GM12878 (cell line): Measurements from ENCODE around the gene SNRK. TPM values are rescaled to one million over a fixed set of nuclear protein-coding genes. Genes with fewer than 3 reads are reported as not detected.

Experiments
- ATAC-seq: fragments of 200-7000 bp; cut with Tn5 transposase; 3 replicates; pipeline ENCODE4 v1.9.1; 2020; ENCODE audit warnings: mild to moderate bottlenecking, moderate library complexity
- BruUV-seq: library from RNA; stranded (reverse); fragments of 400-500 nt; replicated peaks from 2 replicates; lab custom pipeline; 2021; lab: Mats Ljungman, UMichigan
- CTCF ChIA-PET: fragments of 300-600 bp; sonication (Branson Sonifier 250); formaldehyde crosslinking; extraction: SDS; loops from one replicate; lab custom pipeline; 2021; ENCODE audit warnings: inconsistent platforms; lab: Yijun Ruan, JAX
- POLR2A ChIA-PET: fragments of 350-600 bp; formaldehyde crosslinking; extraction: SDS; loops from one replicate; lab custom pipeline; 2021; ENCODE audit warnings: inconsistent platforms; lab: Charles Lee
- RAD21 ChIA-PET: fragments of 300-600 bp; sonication (Branson Sonifier 250); formaldehyde crosslinking; loops from one replicate; lab custom pipeline; 2023; ENCODE audit warnings: antibody characterized with exemption; ENCODE audit not compliant: unreplicated experiment; lab: Charles Lee
- SMC1A ChIA-PET: fragments of 300-600 bp; sonication (Branson Sonifier 250); formaldehyde crosslinking; loops from one replicate; lab custom pipeline; 2023; ENCODE audit not compliant: unreplicated experiment, uncharacterized antibody; lab: Charles Lee
- DNase-seq: peaks from one replicate; pipeline ENCODE4 v3.0.0-alpha.2; 2011; ENCODE audit warnings: low read depth, low spot score
- FAIRE-seq: peaks from 3 replicates; lab custom pipeline; 2011; peaks lifted over from hg19 to GRCh38; lab: Jason Lieb, UNC
- H2AFZ ChIP-seq: 2 replicates; pipeline ENCODE4 v1.6.0; 2011; ENCODE audit warnings: low read depth, low read length, control low read depth; ENCODE audit not compliant: control insufficient read depth
- H3K27ac ChIP-seq: 2 replicates; pipeline ENCODE4 v1.5.1; 2011; ENCODE audit warnings: control low read depth; ENCODE audit not compliant: control insufficient read depth, insufficient read depth
- H3K27me3 ChIP-seq, 2 experiments: replicated peaks in 1 of 2; 2 replicates each; pipeline versions ENCODE4 v1.6.0 to v1.6.1; 2011; ENCODE audit warnings: low read length in 1 of 2; ENCODE audit not compliant: control insufficient read depth in 2 of 2, insufficient read depth in 2 of 2
- H3K36me3 ChIP-seq, 2 experiments: 2 replicates each; pipeline ENCODE4 v1.5.1; 2011; ENCODE audit warnings: low read length in 1 of 2; ENCODE audit not compliant: control insufficient read depth in 2 of 2, insufficient read depth in 2 of 2
- H3K4me1 ChIP-seq: 2 replicates; pipeline ENCODE4 v1.6.1; 2011; ENCODE audit warnings: mild to moderate bottlenecking, low read length, moderate library complexity, mixed read lengths; ENCODE audit not compliant: control insufficient read depth, insufficient read depth
- H3K4me2 ChIP-seq: 2 replicates; pipeline ENCODE4 v1.6.0; 2011; ENCODE audit warnings: control low read depth; ENCODE audit not compliant: control insufficient read depth, insufficient read depth
- H3K4me3 ChIP-seq: fragments of 200-600 bp; sonication (generic); 2 replicates; pipeline ENCODE4 v1.5.1; 2016
- H3K79me2 ChIP-seq: 2 replicates; pipeline ENCODE4 v1.6.0; 2011; ENCODE audit warnings: low read length; ENCODE audit not compliant: control insufficient read depth, insufficient read depth
- H3K9ac ChIP-seq: 2 replicates; pipeline ENCODE4 v1.8.0; 2011; ENCODE audit warnings: low read length, control low read depth, mixed read lengths; ENCODE audit not compliant: control insufficient read depth, insufficient read depth
- H3K9me3 ChIP-seq: replicated peaks from 3 replicates; pipeline ENCODE4 v1.5.1; 2011; ENCODE audit warnings: mild to moderate bottlenecking, low read length; ENCODE audit not compliant: control insufficient read depth, insufficient read depth
- H4K20me1 ChIP-seq: 2 replicates; pipeline ENCODE4 v1.6.0; 2011; ENCODE audit not compliant: control insufficient read depth, insufficient read depth
- ATF2 ChIP-seq: IDR thresholded peaks from 2 replicates; pipeline ENCODE4 v1.6.1; 2012; ENCODE audit warnings: low read length, inconsistent platforms
- RBBP5 ChIP-seq: fragments of 200-600 bp; sonication (generic); conservative IDR thresholded peaks from 2 replicates; pipeline ENCODE4 v1.6.1; 2016
- SUPT20H ChIP-seq: IDR thresholded peaks from 2 replicates; pipeline ENCODE4 v1.6.1; 2011; ENCODE audit warnings: low read depth, mild to moderate bottlenecking, low read length, moderate library complexity, borderline replicate concordance; ENCODE audit not compliant: control insufficient read depth
- ZBED1 ChIP-seq: IDR thresholded peaks from 2 replicates; pipeline ENCODE4 v1.6.1; 2016; ENCODE audit warnings: borderline replicate concordance
- WGBS: methylation state at CpG from one replicate; pipeline ENCODE4 v1.1.6; 2016; ENCODE audit warnings: low lambda C conversion rate; ENCODE audit not compliant: insufficient replicate concordance, insufficient coverage; ENCODE audit errors: missing lambda C conversion rate; 5-methylcytosine and 5-hydroxymethylcytosine counted together
- in situ Hi-C: fragments of 300-500 bp; cut with MboI; formaldehyde crosslinking; loops from 9 replicates; pipeline ENCODE4 v1.14.3; 2018; ENCODE audit warnings: mixed read lengths
- intact Hi-C: fragments of 100-400 bp; cut with micrococcal nuclease; formaldehyde crosslinking; loops from one replicate; pipeline ENCODE4 v1.14.2; 2022; ENCODE audit not compliant: unreplicated experiment
- polyA plus RNA-seq, 11 experiments: library from polyadenylated mRNA; depleted of rRNA in 4 of 11; unstranded in 6 of 11; stranded (reverse) in 5 of 11; fragments of >200 nt; fragmentation: Nextera tagmentation in 4 of 11; fragmentation: Illumina TruSeq in 1 of 11; extraction: Ambion mirVana in 4 of 11; extraction: Trizol in 1 of 11; gene quantifications; 1 replicate in 1 of 11; 2 replicates in 10 of 11; pipeline versions ENCODE4 v1.2.1 to v1.2.3, GENCODE V29; 2011 to 2016; ENCODE audit warnings: inconsistent platforms in 2 of 11, missing spikeins in 2 of 11, low read depth in 1 of 11
- total RNA-seq, 4 experiments: library from RNA; depleted of rRNA in 3 of 4; stranded (reverse); fragments of >200 nt in 3 of 4; fragmentation: Illumina TruSeq in 1 of 4; extraction: Trizol in 1 of 4; gene quantifications; 2 replicates each; pipeline versions ENCODE4 v1.2.1 to v1.2.3, GENCODE V29; 2013 to 2021

The SNRK gene
- total and polyA plus RNA-seq, 10 of the 15 experiments (the other 5 are each of a cell fraction or from before 2014, with no cell fraction given) = 1.6 to 12.1 (median 7.6) TPM

- no peak for TF ChIP-seq ATF2
Measured at GRCh38 chr3:43247561-43248184, 38.7 kb upstream of the SNRK start (continued).

GRCh38 chr3:43248185-43248583 is 38.2 kb upstream of the SNRK start:
- Histone ChIP-seq H3K9me3 (no peaks in the 10 kb centered on the region), H2AFZ (no peak overlapping the region), H3K36me3 (no peaks in the 10 kb centered on the region), H3K4me3 (no peak overlapping the region), H3K4me2 (no peak overlapping the region), H3K9ac (no peak overlapping the region), H3K79me2 (no peaks in the 10 kb centered on the region), H3K27ac (no peak overlapping the region), H3K27me3 (no peaks in the 10 kb centered on the region; a peak in 1 of 4 replicates), H3K4me1 (no peaks in the 10 kb centered on the region), H4K20me1 (no peaks in the 10 kb centered on the region)
- ChIA-PET CTCF (interaction anchor here (1.5 kb wide), 1 partner anchor 9 kb away, joined by 5 read pairs; no protein-coding TSS in a partner anchor), POLR2A (no interaction called here), SMC1A (no interaction called here), RAD21 (no interaction called here)
- ATAC-seq (no peak), FAIRE-seq (no peak), DNase-seq (no peak)
- BruUV-seq = no TSS peak
- intact Hi-C loops = no loop called here
- in situ Hi-C loops = no loop called here
- 47% methylated on average over 2 of the region's 2 CpGs for WGBS
- TF ChIP-seq RBBP5 = no peak
- no peak for TF ChIP-seq SUPT20H
- no peak for TF ChIP-seq ZBED1
